ENCODE measurements around the gene VPS13A.

Gene VPS13A

GRCh38 chr9:77170991-77171699 is 6.2 kb upstream of the VPS13A start:
- Histone ChIP-seq H3K9me3 (ENCODE audit: insufficient read depth, low read length) (no peaks in the 10 kb centered on the region), H3K36me3 (ENCODE audit: insufficient read depth, insufficient read length, low read length) (no peaks in the 10 kb centered on the region), H3K9ac (ENCODE audit: insufficient read length, low read depth) (no peak overlapping the region), H3K27me3 (ENCODE audit: insufficient read depth, insufficient read length) (no peaks in the 10 kb centered on the region), H3K4me3 (ENCODE audit: insufficient read length, low read depth) (no peak overlapping the region), H3K4me1 (ENCODE audit: insufficient read depth, insufficient read length) (no peaks in the 10 kb centered on the region)
- TF ChIP-seq SUZ12 (IDR thresholded peaks at IDR 0.05; ENCODE audit: extremely low read depth, insufficient read depth, insufficient read length) (no peak), ZNF274 (IDR thresholded peaks at IDR 0.05; ENCODE audit: low read depth, low read length) (no peak), YY1 (IDR thresholded peaks at IDR 0.05; ENCODE audit: insufficient read depth, insufficient read length) (no peak)
- no peak for DNase-seq (ENCODE audit: low read depth, low spot score)

DNA sequence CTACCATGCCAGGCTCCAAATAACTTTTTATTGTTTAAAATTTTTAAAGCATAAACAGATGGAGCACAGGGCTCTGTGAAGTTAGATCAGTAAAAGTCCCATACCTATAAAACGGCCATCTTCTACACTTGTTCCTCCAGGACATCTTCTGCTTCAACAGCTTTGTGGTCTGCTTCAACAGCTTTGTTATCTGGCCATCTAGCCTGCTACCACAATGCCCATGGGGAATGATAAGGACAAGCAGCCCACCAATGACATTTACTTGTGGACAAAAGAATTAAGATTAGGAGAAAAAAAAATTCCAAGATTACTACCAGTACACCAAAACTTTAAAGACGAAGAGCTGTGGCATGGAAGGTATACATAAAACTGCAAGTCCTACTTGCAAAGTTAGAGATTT is 2.2 kb upstream of the VPS13A start:
- no peak overlapping the region for H3K4me3 ChIP-seq (ENCODE audit: insufficient read length, low read depth)

DNA sequence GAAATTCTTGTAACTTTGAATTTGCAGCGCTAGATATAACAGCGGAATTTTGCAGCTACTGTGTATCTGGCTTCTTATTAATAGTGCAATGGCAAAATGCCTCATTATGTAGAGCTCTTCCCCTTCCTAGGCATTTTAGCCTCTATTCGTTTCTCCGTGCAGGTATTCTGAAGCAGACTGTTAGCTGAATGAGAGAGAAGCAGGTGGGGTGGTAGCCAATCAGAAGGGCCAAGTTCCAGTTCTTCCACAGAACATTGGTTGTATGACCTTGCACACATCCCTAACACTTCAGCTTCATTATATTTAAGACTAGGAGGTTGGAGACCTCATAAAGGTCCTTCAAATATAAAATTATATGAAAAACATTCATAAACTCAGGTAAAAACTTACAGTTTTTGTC is 1.2 kb upstream of the VPS13A start:
- no peaks in the 10 kb centered on the region for H3K36me3 ChIP-seq (ENCODE audit: insufficient read depth, insufficient read length, low read length)
- DNase-seq (ENCODE audit: low read depth, low spot score) = no peak
- no peaks in the 10 kb centered on the region for H3K27me3 ChIP-seq (ENCODE audit: insufficient read depth, insufficient read length)
- no peak for TF ChIP-seq SUZ12 (IDR thresholded peaks at IDR 0.05; ENCODE audit: extremely low read depth, insufficient read depth, insufficient read length)
- TF ChIP-seq ZNF274 (IDR thresholded peaks at IDR 0.05; ENCODE audit: low read depth, low read length) = no peak
- no peak for TF ChIP-seq YY1 (IDR thresholded peaks at IDR 0.05; ENCODE audit: insufficient read depth, insufficient read length)
- no peaks in the 10 kb centered on the region for H3K9me3 ChIP-seq (ENCODE audit: insufficient read depth, low read length)
- no peak overlapping the region for H3K4me3 ChIP-seq (ENCODE audit: insufficient read length, low read depth)
- no peaks in the 10 kb centered on the region for H3K4me1 ChIP-seq (ENCODE audit: insufficient read depth, insufficient read length)
- H3K9ac ChIP-seq (ENCODE audit: insufficient read length, low read depth) = no peak overlapping the region

More for the DNA sequence above, 2.2 kb upstream of the VPS13A start:
- no peaks in the 10 kb centered on the region for H3K36me3 ChIP-seq (ENCODE audit: insufficient read depth, insufficient read length, low read length)
- no peaks in the 10 kb centered on the region for H3K9me3 ChIP-seq (ENCODE audit: insufficient read depth, low read length)
- no peak for TF ChIP-seq SUZ12 (IDR thresholded peaks at IDR 0.05; ENCODE audit: extremely low read depth, insufficient read depth, insufficient read length)
- no peak for TF ChIP-seq YY1 (IDR thresholded peaks at IDR 0.05; ENCODE audit: insufficient read depth, insufficient read length)
- no peak for TF ChIP-seq ZNF274 (IDR thresholded peaks at IDR 0.05; ENCODE audit: low read depth, low read length)
- no peaks in the 10 kb centered on the region for H3K4me1 ChIP-seq (ENCODE audit: insufficient read depth, insufficient read length)
- DNase-seq (ENCODE audit: low read depth, low spot score) = no peak
- no peak overlapping the region for H3K9ac ChIP-seq (ENCODE audit: insufficient read length, low read depth)
- no peaks in the 10 kb centered on the region for H3K27me3 ChIP-seq (ENCODE audit: insufficient read depth, insufficient read length)

- Histone ChIP-seq H3K9ac (ENCODE audit: insufficient read length, low read depth) (peak overlapping the region; percentile 68), H3K4me1 (ENCODE audit: insufficient read depth, insufficient read length) (no peaks in the 10 kb centered on the region), H3K4me3 (ENCODE audit: insufficient read length, low read depth) (peak overlapping the region; percentile 5), H3K36me3 (ENCODE audit: insufficient read depth, insufficient read length, low read length) (no peaks in the 10 kb centered on the region), H3K9me3 (ENCODE audit: insufficient read depth, low read length) (no peaks in the 10 kb centered on the region), H3K27me3 (ENCODE audit: insufficient read depth, insufficient read length) (no peaks in the 10 kb centered on the region)
- DNase-seq (ENCODE audit: low read depth, low spot score) = no peak
- TF ChIP-seq ZNF274 (IDR thresholded peaks at IDR 0.05; ENCODE audit: low read depth, low read length) (no peak), YY1 (IDR thresholded peaks at IDR 0.05; ENCODE audit: insufficient read depth, insufficient read length) (no peak), SUZ12 (IDR thresholded peaks at IDR 0.05; ENCODE audit: extremely low read depth, insufficient read depth, insufficient read length) (no peak)
Observed at GRCh38 chr9:77176686-77177142, 620 bp upstream of the VPS13A start.

DNA sequence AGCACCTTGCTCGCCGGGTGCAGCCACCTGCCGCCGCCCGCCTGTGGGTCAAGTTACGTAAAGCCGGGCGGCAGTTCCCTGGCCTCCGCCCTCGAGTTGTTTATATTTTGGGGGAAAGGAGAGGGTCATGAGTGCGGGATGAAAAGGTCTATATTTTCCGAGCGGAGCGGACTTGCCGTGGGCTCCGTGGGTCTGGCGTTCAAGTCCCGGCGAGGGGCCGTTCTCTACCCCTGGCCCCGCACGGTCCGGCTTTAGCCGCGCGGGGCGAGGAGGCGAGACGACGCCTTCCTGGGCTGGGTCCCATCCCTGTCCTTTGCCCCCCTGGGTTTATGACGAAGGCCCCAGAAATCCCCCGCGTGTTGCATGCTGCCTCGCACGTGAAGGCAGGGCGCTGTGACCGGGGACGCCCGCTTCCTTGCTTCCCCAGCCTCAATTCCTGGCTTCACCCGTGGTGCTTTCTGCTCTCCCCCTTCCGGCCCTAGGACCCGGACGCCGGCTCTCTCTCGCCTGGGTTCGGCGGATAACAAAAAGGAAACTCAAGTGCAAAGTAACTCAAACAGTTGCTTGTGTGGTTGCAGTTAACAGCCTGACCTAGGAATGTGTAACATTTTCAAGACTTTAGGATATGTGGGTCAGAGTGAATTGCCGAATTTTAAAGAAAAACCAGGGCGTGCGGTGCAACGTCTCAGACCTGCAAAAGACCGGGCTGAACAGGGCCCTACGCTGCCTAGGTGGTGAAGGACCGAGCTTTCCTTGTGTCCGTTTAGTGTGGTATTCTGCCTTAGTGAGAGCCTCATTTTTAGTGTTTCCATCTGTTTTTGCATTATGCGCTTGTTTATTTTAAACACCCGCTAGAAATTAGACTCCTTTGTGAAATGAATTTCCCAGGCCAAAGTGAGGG is 810 bp downstream of the VPS13A start:
- DNase-seq (ENCODE audit: low read depth, low spot score) = peak; percentile 23
- Histone ChIP-seq H3K4me3 (ENCODE audit: insufficient read length, low read depth) (peak overlapping the region; percentile 82), H3K27me3 (ENCODE audit: insufficient read depth, insufficient read length) (no peaks in the 10 kb centered on the region), H3K9ac (ENCODE audit: insufficient read length, low read depth) (peak overlapping the region; percentile 87), H3K9me3 (ENCODE audit: insufficient read depth, low read length) (no peaks in the 10 kb centered on the region), H3K4me1 (ENCODE audit: insufficient read depth, insufficient read length) (no peaks in the 10 kb centered on the region), H3K36me3 (ENCODE audit: insufficient read depth, insufficient read length, low read length) (no peaks in the 10 kb centered on the region)
- TF ChIP-seq SUZ12 (IDR thresholded peaks at IDR 0.05; ENCODE audit: extremely low read depth, insufficient read depth, insufficient read length) = no peak
- TF ChIP-seq YY1 (IDR thresholded peaks at IDR 0.05; ENCODE audit: insufficient read depth, insufficient read length) = no peak
- TF ChIP-seq ZNF274 (IDR thresholded peaks at IDR 0.05; ENCODE audit: low read depth, low read length) = no peak

- TF ChIP-seq ZNF274 (IDR thresholded peaks at IDR 0.05; ENCODE audit: low read depth, low read length) (no peak), YY1 (IDR thresholded peaks at IDR 0.05; ENCODE audit: insufficient read depth, insufficient read length) (no peak), SUZ12 (IDR thresholded peaks at IDR 0.05; ENCODE audit: extremely low read depth, insufficient read depth, insufficient read length) (no peak)
- no peaks in the 10 kb centered on the region for H3K36me3 ChIP-seq (ENCODE audit: insufficient read depth, insufficient read length, low read length)
- H3K4me1 ChIP-seq (ENCODE audit: insufficient read depth, insufficient read length) = no peaks in the 10 kb centered on the region
- no peak overlapping the region for H3K9ac ChIP-seq (ENCODE audit: insufficient read length, low read depth)
- H3K4me3 ChIP-seq (ENCODE audit: insufficient read length, low read depth) = no peak overlapping the region
- no peaks in the 10 kb centered on the region for H3K9me3 ChIP-seq (ENCODE audit: insufficient read depth, low read length)
- H3K27me3 ChIP-seq (ENCODE audit: insufficient read depth, insufficient read length) = no peaks in the 10 kb centered on the region
- DNase-seq (ENCODE audit: low read depth, low spot score) = no peak
Observed at GRCh38 chr9:77180056-77180455, 2.7 kb downstream of the VPS13A start.

DNA sequence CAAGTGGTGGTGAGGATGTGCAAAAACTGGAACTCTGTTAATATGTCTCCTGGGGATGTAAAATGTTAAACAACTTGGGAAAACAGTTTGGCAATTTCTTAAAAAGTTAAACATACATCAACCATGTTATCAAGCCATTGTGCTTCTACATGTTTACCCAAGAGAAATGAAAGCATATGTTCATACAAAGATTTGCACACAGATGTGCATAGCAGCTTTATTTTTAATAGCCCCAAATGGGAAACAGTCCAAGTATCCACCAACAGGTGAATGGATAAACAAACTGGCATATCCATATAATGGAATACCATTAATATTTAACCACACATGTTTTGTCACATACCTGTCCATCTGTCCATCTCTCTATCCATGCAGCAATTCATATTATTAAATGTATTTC is 6.2 kb downstream of the VPS13A start:
- TF ChIP-seq SUZ12 (IDR thresholded peaks at IDR 0.05; ENCODE audit: extremely low read depth, insufficient read depth, insufficient read length) (no peak), ZNF274 (IDR thresholded peaks at IDR 0.05; ENCODE audit: low read depth, low read length) (no peak), YY1 (IDR thresholded peaks at IDR 0.05; ENCODE audit: insufficient read depth, insufficient read length) (no peak)
- no peaks in the 10 kb centered on the region for H3K4me1 ChIP-seq (ENCODE audit: insufficient read depth, insufficient read length)
- H3K4me3 ChIP-seq (ENCODE audit: insufficient read length, low read depth) = no peak overlapping the region
- no peaks in the 10 kb centered on the region for H3K36me3 ChIP-seq (ENCODE audit: insufficient read depth, insufficient read length, low read length)
- H3K9me3 ChIP-seq (ENCODE audit: insufficient read depth, low read length) = no peaks in the 10 kb centered on the region
- DNase-seq (ENCODE audit: low read depth, low spot score) = no peak
- H3K9ac ChIP-seq (ENCODE audit: insufficient read length, low read depth) = no peak overlapping the region
- H3K27me3 ChIP-seq (ENCODE audit: insufficient read depth, insufficient read length) = no peaks in the 10 kb centered on the region

Data from NT2/D1 (cell line).